ENCODE data around the gene RNF112. TPM values are rescaled to one million over a fixed set of nuclear protein-coding genes. Genes with fewer than 3 reads are reported as not detected.

The RNF112 gene
- total RNA-seq, 1 donor from 2014 or later, result 0.84 TPM

GRCh38 chr17:19363460-19364035 is 47.5 kb upstream of the RNF112 start:
- Mint-ChIP-seq H3K4me1 (peaks cover 16% of the 10 kb centered on the region), H3K4me3 (peak overlapping the region; percentile 97), H3K27me3 (ENCODE audit: low read depth) (peaks cover 3% of the 10 kb centered on the region), H3K27ac (ENCODE audit: unreplicated experiment) (peak overlapping the region; percentile 81), H3K9me3 (no peaks in the 10 kb centered on the region), H3K36me3 (ENCODE audit: low read depth) (no peaks in the 10 kb centered on the region)
- DNase-seq (ENCODE audit: low read depth, low spot score), result no peak
- no peak for TF ChIP-seq CTCF (conservative IDR thresholded peaks at IDR 0.05)

DNA sequence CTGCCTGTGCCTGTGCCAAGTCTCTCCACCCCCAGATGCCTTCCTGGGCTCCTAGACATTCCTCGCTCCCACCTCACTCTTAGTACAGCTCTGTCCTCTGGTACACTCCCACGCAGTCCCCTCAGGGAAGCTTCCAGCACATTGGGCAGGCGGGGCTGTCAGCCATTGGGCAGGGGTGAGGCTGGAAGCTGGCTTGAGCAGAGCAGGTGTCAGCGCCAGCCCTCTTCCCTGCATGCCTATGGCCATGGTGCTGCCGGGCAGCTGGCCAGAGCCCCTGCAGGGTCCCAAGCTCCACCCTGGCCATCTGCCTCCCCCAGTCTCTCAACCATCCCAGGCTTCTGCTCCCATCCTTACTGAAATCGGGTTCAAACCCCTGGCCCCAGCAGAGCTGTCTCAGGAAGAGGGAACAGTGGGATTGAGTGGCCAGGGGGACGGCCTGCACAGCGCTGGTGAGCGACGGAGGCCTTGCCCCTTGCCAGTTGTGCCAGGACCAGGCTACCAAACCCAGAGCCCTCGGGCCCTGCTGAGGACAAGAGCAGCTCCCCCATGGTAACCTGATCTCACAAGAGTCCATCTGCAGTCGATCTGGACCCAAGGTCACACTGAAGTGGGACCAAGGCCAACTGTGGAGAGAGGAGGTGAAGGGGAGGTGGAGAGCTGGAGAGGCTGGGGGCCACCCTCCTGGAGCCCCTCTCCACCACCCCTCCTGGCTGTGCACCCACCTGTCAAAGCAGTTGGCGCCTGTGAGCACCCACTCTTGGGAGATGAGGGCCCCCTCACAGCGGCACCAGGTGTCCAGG is 46.1 kb upstream of the RNF112 start:
- no peak for DNase-seq (ENCODE audit: low read depth, low spot score)
- Mint-ChIP-seq H3K4me3 (peak overlapping the region; percentile 64), H3K27me3 (ENCODE audit: low read depth) (peaks cover 3% of the 10 kb centered on the region), H3K9me3 (no peaks in the 10 kb centered on the region), H3K36me3 (ENCODE audit: low read depth) (no peaks in the 10 kb centered on the region), H3K4me1 (peaks cover 16% of the 10 kb centered on the region), H3K27ac (ENCODE audit: unreplicated experiment) (no peak overlapping the region)
- TF ChIP-seq CTCF (conservative IDR thresholded peaks at IDR 0.05), result no peak

GRCh38 chr17:19365499-19365817 is 45.6 kb upstream of the RNF112 start:
- Mint-ChIP-seq H3K4me1 (peaks cover 16% of the 10 kb centered on the region), H3K27me3 (ENCODE audit: low read depth) (peaks cover 3% of the 10 kb centered on the region), H3K27ac (ENCODE audit: unreplicated experiment) (no peak overlapping the region), H3K9me3 (no peaks in the 10 kb centered on the region), H3K4me3 (no peak overlapping the region), H3K36me3 (ENCODE audit: low read depth) (no peaks in the 10 kb centered on the region)
- TF ChIP-seq CTCF (conservative IDR thresholded peaks at IDR 0.05), result no peak
- DNase-seq (ENCODE audit: low read depth, low spot score), result no peak

DNA sequence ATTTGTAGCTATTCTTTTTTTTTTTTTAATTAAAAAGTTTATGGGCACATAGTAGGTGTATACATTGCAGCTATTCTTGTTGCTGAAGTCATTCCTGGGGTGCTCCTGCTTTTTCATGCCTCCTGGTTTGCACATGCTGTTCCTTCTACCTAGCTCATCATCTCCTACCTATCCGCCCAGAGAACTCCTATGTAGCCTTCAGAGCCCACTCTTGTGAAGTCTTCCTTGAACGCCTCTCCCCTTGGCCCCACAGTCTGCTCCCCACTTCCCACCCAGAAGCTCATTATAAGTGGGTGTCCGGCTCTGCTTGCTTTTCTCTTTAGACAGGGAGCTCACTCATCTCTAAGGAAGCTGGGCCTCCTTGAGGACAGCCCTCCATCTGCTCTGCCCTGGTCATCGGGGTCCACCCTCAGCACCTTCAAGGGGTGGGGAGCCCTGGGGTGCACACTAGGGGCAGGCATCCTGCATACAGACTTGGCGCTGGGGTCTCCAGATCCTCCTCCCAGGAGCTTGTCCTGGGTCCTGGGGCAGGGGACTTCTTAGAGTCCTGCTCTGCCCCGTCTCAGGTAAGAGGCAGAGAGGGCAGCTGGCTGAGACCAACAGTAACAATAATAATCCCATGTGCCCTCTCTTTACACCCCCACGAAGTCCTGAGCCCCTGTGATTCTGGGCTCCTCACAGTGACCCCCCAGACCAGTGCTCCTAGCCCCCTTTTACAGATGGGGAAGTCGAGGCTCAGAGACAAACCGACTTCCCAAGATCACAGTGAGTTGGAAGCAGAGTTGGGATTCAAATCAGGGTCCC is 45.0 kb upstream of the RNF112 start:
- peaks cover 3% of the 10 kb centered on the region for H3K27me3 Mint-ChIP-seq (ENCODE audit: low read depth)
- DNase-seq (ENCODE audit: low read depth, low spot score), result no peak
- H3K4me1 Mint-ChIP-seq, result peaks cover 19% of the 10 kb centered on the region
- H3K27ac Mint-ChIP-seq (ENCODE audit: unreplicated experiment), result no peak overlapping the region
- H3K9me3 Mint-ChIP-seq, result no peaks in the 10 kb centered on the region
- peak overlapping the region; percentile 11 for H3K4me3 Mint-ChIP-seq
- H3K36me3 Mint-ChIP-seq (ENCODE audit: low read depth), result no peaks in the 10 kb centered on the region
- TF ChIP-seq CTCF (conservative IDR thresholded peaks at IDR 0.05), result no peak

DNA sequence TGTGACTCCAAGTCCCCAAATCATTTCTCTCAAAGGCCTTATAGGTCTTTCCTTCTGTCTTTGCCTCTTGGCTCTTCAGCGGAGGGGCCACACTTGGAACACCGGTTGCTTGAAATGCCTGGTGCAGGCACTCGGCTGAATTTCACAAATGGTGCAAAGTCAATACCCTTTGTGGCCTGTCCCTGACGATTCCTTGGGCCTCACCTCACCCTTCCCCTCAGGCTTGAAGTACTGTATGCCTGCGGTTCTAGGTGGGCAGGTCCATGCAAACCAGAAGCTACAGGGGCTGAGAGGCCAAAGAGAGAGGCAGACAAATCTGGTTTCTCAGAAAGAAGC is 44.4 kb upstream of the RNF112 start:
- Mint-ChIP-seq H3K9me3 (no peaks in the 10 kb centered on the region), H3K27me3 (ENCODE audit: low read depth) (peaks cover 3% of the 10 kb centered on the region), H3K4me3 (no peak overlapping the region), H3K4me1 (peaks cover 16% of the 10 kb centered on the region), H3K36me3 (ENCODE audit: low read depth) (no peaks in the 10 kb centered on the region), H3K27ac (ENCODE audit: unreplicated experiment) (no peak overlapping the region)
- TF ChIP-seq CTCF (conservative IDR thresholded peaks at IDR 0.05), result no peak
- no peak for DNase-seq (ENCODE audit: low read depth, low spot score)

All from neural crest cell (in vitro differentiated cells).